Measurements from ENCODE around the gene XRN1.
"Not testable (repeated sequence)": the region's sequence is repeated elsewhere in the genome, so short reads cannot be mapped to it uniquely, and the experiment has no call there.

The XRN1 gene, protein sequence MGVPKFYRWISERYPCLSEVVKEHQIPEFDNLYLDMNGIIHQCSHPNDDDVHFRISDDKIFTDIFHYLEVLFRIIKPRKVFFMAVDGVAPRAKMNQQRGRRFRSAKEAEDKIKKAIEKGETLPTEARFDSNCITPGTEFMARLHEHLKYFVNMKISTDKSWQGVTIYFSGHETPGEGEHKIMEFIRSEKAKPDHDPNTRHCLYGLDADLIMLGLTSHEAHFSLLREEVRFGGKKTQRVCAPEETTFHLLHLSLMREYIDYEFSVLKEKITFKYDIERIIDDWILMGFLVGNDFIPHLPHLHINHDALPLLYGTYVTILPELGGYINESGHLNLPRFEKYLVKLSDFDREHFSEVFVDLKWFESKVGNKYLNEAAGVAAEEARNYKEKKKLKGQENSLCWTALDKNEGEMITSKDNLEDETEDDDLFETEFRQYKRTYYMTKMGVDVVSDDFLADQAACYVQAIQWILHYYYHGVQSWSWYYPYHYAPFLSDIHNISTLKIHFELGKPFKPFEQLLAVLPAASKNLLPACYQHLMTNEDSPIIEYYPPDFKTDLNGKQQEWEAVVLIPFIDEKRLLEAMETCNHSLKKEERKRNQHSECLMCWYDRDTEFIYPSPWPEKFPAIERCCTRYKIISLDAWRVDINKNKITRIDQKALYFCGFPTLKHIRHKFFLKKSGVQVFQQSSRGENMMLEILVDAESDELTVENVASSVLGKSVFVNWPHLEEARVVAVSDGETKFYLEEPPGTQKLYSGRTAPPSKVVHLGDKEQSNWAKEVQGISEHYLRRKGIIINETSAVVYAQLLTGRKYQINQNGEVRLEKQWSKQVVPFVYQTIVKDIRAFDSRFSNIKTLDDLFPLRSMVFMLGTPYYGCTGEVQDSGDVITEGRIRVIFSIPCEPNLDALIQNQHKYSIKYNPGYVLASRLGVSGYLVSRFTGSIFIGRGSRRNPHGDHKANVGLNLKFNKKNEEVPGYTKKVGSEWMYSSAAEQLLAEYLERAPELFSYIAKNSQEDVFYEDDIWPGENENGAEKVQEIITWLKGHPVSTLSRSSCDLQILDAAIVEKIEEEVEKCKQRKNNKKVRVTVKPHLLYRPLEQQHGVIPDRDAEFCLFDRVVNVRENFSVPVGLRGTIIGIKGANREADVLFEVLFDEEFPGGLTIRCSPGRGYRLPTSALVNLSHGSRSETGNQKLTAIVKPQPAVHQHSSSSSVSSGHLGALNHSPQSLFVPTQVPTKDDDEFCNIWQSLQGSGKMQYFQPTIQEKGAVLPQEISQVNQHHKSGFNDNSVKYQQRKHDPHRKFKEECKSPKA (N-terminal part only)

DNA sequence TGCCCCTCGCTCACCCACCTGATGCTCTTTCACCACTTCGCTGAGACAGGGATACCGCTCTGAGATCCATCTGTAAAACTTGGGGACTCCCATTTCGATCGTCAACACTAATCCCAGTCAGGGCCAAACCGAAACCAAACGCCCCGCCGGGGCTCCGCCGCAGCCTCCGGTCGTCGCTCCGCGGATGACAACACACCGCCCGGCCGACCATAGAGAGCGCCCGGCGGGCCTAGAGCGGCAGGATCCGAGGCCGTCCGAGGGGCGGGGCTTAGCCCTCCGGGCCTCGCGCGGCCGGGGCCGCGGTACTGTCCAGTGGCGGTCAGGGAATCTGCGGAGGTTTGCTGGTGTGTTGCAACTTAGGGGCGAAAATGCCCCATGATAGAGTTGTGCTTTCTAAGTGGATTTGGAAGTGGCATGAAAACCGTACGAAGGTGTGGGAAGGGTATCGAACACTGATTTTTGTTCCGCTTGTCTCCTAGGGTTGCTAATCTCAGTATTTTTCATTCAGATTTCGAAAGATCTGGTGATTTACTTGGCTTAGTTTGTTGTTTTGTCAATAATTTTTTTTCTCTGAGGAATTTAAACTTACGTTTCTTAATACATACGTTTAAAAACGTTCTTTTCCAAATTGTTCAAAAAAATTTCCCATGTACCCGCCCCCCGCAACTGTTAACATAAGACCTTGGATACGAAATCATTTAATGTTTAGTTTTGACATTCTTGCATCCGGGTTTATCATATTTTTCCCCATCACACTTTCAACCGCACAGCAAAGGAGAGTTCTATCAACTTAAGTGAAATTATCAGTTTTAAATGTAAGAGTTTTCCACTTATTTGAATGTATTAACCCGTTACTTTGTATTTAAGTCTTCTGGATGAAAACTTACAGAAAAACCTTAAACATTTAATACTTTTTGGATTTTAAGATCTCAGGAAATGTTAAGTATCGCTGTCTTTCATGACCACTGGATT is at the start of gene XRN1:
Gene XRN1 (minus strand): TSS at position 186 of the 972 bp plus-strand sequence. CDS start 93 bp downstream, at position 93.
- DNase-seq = peak; percentile 96

DNA sequence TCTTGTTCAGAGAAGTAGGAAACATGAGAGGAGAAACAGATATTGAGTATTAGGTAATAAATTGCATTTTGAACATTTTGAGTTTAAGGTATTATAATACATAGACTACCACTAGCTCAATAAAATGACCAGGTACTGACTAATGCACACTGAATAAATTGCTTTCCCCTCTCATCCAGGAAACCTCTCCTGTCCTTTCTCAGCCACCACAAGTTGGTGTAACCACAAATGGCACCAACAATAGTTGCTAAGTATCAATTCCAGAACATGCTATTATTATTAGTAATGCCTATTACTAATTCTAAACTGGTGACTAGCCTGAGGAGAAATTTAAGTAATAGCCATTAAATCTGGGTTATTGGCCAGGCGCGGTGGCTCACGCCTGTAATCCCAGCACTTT is 47.3 kb upstream of the XRN1 start:
- DNase-seq = no peak

DNA sequence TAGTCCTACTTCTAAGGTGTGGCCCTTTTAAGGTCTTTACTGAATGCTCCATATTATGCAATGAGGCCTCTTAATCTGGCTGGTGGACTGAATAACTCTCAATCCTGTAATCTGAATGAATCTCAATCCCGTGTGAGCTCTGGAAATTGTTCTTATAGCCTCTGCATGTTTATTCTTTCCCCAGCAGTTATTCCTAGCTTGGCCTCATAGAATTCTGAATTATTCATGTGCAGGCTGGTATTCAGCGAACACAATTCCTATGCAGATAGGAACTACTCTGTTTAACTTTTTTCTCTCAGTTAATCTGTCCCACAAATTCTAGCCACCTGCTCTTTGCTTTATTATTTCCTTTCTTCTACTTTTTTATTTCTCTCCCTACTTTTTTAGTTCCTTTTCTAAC is 44.3 kb upstream of the XRN1 start:
- no peak for DNase-seq

DNA sequence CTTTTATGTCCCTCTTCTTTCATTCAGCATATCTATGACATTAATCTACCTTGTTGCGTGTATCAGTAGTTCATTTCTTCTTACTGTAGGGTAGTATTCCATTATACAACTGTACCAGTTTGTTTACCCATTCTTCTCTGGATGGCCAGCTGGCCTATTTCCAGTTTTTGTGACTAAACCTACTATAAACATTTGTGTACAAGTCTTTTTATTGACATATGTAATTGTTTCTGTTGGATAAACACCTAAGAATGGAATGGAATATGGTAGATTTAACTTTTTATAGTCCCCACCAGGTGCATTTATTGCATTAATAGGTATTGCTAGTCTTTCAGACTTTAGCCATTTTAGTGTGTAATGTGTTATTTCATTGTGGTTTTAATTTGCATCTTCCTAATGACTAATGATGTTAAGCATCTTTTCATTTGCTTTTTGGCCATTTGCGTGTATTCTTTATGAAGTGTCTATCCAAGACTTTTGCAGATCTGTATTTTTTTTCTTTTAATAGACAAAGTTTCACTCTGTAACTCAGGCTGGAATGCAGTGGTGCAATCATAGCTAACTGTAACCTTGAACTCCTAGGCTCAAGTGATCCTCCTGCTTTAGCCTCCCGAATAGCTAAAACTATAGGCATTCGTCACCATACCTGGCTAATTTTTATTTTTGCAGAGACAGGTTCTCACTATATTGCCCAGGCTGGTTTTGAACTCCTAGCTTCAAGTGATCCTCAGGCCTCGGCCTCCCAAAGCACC is 41.9 kb upstream of the XRN1 start:
- DNase-seq = no peak

DNA sequence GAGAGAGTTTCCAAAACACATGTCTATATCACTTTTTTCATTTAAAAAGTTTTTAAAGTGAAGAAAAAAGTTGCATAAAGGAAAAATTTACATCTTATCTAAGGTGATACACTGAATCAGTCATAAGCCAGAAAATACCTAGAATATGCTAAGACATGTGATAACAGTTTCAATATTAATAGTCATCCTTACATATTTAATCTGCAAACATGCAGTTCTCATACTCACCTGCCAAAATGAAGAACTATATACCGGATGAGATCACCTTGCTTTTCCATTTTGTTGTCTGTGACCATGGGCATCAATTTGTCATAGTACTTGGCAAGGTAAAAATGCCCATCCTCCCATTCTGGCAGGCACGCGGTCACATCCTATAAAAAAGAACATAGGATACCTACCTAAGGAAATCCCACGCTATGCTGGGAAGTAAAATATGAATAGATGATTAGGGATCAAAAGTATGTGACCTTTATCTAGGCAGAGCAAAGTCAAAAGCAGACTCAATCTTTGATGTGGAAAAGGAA is 37.1 kb upstream of the XRN1 start:
- no peak for DNase-seq

DNA sequence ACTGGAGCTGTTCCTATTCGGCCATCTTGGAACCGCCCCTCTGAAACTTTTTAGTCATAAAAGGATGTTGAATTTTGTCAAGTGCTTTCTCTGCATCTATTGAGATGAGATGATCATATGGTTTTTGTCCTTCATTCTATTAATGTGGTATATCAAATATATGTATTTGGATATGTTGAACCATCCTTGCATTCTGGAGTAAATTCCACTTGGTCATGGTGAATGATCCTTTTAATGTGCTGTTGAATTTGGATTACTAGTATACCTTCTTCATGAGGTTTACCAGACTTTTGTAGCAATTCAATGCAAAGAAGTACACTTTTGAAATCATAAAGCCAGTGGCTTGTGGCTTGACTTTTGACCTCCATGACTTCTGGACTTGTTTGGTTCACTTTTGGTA is 33.4 kb upstream of the XRN1 start:
- DNase-seq = no peak

DNA sequence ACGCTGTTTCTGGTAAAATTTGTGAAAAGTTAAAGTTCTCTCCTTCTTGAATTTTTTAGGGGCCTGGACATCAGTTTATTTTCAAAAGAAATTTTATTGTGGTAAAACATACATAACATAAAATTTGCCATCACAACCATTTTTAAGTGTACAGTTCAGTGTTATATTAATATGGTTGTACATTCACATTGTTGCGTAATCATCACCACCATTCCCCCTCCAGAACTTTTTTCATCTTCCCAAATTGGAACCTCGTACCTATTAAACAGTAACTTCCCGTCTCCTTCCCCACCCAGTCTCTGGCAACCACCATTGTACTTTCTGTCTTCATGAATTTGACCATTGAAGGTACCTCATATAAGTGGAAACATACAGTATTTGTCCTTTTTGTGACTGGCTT is 23.0 kb upstream of the XRN1 start:
- DNase-seq = no peak

DNA sequence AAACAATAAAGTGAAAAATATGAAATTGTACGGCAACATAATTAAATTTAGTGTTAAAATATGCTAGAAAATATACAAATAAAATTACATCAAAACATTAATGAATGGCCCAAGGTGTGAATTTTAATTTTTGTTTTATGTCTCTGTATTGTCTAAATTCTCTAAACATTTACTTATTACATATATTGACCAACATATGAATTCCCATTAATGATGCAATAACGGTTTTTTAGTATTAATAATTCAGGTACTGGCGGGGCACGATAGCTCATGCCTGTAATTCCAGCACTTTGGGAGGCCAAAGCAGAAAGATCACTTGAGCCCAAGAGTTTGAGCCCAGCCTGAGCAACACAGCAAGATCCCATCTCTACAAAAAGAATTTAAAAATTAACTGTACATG is 20.6 kb upstream of the XRN1 start:
- no peak for DNase-seq

DNA sequence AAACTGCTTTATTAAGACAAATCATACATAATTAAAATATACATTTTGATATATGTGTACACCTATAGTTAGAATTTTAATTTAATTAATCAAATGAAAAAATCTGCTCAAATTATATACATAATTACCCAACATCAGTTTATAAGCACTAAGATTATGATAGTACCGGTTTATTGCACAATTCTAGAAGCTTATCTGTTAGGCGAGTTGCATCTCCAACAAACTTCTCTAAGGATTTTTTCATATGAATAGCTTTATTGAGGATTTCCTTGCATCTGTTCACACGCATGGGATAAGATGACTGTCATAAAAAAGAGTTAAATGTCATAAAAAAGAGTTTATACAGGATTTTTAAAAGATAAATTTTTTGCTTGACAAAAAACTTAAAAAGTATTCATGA is 19.9 kb upstream of the XRN1 start:
- no peak for DNase-seq

DNA sequence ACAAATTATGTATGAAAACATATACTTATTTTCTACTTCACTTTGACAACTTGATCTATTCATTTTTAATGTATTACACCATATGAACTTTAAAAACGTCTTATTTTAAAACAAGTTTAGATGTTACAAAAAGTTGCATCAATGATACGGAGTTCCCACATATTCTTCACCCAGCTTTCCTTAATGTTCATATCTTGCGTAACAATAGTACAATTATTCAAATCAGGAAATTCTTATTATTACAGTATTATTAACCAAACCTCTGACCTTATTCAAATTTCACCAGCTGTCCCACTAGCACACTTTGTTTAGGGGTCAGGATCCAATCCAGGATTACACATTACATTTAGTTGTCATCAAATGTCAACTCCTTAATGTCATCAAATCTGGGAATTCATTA is 12.9 kb upstream of the XRN1 start:
- no peak for DNase-seq

DNA sequence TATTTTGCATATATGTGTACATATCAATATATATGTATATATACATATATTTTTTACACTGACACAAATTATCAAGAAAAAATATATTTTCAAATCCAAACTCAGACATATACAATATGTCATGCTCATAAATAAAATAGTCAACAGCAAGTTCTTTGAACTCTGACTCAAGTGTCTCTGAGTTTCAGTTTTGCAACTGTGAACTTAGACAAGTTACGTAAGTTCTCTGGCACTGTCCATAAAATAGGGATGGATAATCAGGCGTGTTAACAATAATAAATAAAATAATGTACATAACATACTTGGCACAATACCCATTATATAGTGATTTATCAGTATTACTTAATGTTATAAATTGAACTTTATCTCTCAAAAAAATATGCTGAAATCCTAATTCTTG is 12.1 kb upstream of the XRN1 start:
- DNase-seq = no peak

DNA sequence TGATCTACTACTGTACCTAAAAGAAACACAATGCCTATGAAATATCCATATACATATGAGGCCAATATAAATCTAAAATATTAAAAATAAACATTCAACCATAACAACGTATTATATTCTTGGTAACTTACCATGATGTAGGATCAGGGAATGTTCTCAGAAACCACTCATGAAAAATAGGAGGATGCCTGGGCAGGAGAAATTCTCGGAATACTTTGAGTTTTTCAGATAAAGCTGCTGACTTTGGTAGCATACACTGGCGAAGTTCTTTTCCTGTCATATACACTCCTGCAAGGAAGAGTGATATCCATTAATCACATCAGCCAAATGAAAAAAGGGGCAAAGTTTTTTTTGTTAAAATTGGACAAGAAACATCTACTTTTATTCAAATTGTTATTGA is 11.3 kb upstream of the XRN1 start:
- DNase-seq = no peak

DNA sequence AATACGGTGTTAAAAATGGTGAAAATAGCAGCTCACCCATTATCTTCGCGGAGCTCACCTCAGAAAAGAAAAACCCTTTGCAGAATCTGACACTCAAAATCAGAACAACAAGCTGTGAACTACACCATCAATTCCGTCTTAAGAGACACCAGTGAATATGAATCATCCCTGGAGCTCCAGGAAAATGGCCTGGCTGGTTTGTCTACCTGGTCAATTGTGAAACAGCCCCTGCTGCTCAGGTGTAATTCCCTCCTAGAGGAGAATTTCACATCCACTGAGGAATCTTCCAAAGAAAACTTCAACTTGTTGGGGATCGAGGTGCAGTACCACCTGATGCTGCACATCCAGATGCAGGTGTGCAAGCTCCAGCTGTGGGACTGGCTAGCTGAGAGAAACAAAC is 3.0 kb upstream of the XRN1 start:
- DNase-seq = no peak

DNA sequence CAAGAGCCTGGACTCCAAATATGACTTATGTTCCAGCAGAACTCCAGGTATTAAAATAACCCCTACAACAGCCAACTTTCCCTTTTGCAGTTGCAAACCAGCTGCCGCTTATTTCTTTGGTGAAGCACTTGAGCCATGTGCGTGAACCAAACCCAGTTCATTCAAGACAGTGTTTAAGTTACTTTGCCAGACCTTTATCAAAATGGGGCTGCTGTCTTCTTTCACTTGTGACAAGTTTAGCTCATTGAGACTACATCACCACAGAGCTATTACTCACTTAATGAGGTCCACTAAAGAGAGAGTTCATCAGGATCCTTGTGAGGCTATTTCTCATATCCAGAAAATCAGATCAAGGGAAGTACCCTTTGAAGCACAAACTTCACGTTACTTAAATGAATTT is 2.4 kb upstream of the XRN1 start:
- DNase-seq = no peak

DNA sequence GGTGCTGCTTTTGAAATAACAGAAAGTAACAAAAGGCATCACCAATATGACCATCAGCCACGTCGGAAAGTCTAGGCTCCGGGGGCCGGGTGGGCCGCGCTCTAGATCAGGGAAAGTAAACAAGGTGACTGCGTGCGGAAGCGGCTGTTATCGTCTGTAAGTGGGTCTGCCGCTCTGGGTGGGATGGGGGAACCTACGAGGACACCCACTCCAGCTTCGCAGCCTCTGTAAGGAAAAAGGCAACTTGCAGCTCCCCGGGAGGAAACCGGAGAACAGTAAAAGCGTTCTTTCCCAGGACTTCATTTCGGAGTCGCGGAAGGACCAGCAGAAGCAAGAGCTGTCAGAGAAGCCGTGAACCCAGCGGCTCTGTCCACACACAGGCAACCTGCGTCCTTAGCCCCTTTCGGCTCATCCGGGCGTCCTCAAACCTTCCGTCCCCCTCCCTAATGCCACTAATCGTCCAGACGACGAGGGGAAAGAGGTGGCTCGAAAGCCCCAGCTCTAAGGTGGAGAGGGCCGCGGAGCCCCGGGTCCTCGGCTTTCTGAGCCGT is 461 bp downstream of the XRN1 start:
- DNase-seq = no peak

DNA sequence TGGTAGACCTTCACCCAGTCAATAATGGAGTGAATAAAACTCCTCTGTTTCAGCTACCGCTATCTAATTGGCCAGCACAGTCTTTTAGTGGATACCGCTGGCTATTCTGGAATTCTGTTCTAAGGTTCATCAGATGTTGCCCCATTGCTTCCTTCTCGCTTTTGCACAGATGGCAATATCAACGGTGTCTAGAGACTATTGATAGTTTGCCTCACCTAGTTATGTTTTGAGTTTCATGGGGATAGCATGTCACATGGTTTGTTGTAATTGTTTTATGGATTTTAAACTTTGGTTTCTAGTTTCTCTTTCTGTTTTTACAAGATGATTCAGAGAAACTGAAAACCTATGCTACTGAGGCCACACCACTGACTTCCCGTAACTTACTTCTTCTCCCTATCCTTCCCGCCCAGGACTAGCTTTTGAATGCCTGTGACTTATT is 2.0 kb downstream of the XRN1 start:
- no peak for DNase-seq

DNA sequence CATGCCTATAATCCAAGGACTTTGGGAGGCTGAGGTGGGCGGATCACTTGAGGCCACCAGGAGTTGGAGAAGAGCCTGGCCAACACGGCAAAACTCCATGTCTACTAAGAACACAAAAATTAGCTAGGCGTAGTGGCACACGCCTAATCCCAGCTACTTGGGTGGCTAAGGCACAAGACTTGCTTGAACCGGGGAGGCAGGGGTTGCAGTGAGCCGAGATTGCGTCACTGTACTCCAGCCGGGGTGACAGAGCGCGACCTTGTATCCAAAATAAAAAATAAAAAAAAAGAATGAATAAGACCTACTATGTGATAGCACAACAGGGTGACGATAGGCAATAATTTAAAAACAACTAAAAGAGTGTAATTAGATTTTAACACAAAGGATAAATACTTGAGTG is 3.5 kb downstream of the XRN1 start:
- no peak for DNase-seq

DNA sequence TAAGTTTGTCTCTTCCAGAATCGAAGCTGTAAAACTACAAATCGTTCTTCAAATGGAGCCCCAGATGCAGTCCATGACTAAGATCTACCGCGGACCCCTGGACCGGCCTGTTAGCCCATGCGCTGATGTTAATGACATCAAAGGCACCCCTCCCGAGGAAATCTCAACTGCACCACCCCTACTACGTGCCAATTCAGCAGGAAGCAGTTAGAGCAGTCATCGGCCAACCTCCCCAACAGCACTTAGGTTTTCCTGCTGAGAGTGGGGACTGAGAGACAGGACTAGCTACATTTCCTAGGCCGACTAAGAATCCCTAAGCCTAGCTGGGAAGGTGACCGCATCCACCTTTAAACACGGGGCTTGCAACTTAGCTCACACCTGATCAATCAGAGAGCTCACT is 4.8 kb downstream of the XRN1 start:
- not testable (repeated sequence) for DNase-seq

DNA sequence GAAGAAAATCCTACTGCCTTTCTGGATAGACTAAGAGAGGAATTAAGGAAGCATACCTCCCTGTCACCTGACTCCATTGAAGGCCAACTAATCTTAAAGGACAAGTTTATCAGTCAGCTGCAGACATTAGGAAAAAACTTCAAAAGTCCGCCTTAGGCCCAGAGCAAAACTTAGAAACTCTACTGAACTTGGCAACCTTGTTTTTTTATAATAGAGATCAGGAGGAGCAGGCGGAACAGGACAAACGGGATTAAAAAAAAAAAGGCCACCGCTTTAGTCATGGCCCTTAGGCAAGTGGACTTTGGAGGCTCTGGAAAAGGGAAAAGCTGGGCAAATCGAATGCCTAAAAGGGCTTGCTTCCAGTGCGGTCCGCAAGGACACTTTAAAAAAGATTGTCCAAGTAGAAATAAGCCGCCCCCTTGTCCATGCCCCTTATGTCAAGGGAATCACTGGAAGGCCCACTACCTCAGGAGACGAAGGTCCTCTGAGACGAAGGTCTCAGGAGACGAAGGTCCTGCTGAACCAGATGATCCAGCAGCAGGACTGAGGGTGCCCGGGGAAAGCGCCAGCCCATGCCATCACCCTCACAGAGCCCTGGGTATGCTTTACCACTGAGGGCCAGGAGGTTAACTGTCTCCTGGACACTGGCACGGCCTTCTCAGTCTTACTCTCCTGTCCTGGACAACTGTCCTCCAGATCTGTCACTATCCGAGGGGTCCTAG is 8.2 kb downstream of the XRN1 start:
- not testable (repeated sequence) for DNase-seq

DNA sequence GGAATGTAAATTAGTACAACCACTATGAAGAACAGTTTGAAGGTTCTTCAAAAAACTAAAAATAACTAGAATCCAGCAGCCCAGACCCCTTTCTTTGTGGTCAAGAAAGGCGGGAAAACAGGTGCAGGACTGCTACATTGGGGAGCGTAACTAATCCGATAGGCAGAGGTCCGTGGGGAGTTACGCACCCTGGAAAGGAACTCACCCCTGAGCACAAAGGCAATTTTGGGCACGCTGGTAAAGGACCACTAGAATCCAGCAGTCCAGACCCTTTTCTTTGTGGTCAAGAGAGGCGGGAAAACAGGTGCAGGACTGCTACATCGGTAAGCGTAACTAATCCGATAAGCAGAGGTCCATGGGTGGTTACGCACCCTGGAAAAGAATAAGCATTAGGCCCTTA is 9.7 kb downstream of the XRN1 start:
- not testable (repeated sequence) for DNase-seq

Data from right forelimb (tissue), 1 donor.